SH-SY5Y (cell line): Measurements from ENCODE around the gene DISC1.

Experiments used
- GATA2 ChIP-seq: IDR thresholded peaks from 2 replicates; pipeline ENCODE4 v1.6.1; 2011; ENCODE audit warnings: mild to moderate bottlenecking, low read depth, low read length
- GATA3 ChIP-seq: IDR thresholded peaks from 2 replicates; pipeline ENCODE4 v1.6.1; 2011; ENCODE audit warnings: low read depth, mild to moderate bottlenecking, low read length, moderate library complexity

GRCh38 chr1:231855361-231855760 lies 228.8 kb downstream of the DISC1 start:
- TF ChIP-seq GATA3 (no peak), GATA2 (no peak)
